Activated T-cell treated with anti-CD3 and anti-CD28 coated beads for 4 hours (primary cell): ENCODE results near the gene MGLL.

Experiments
- DNase-seq: peaks from one replicate; pipeline ENCODE4 v3.0.0-alpha.2; 2020

Gene MGLL

GRCh38 chr3:127787571-127788365 lies 34.5 kb downstream of the MGLL start:
- no peak for DNase-seq

GRCh38 chr3:127787071-127787490 lies 35.2 kb downstream of the MGLL start:
- no peak for DNase-seq

- DNase-seq, result no peak
Observed at GRCh38 chr3:127786353-127787070, 35.8 kb downstream of the MGLL start.

GRCh38 chr3:127785711-127786265 lies 36.5 kb downstream of the MGLL start:
- DNase-seq, result no peak

- DNase-seq, result no peak
Observed at GRCh38 chr3:127784865-127785710, 37.2 kb downstream of the MGLL start.

GRCh38 chr3:127784283-127784682 lies 38.0 kb downstream of the MGLL start:
- no peak for DNase-seq

- no peak for DNase-seq
Observed at GRCh38 chr3:127783642-127784160, 38.6 kb downstream of the MGLL start.

- no peak for DNase-seq
Observed at GRCh38 chr3:127783166-127783565, 39.1 kb downstream of the MGLL start.

- no peak for DNase-seq
Observed at GRCh38 chr3:127781411-127782001, 40.8 kb downstream of the MGLL start.

GRCh38 chr3:127780536-127781400 lies 41.5 kb downstream of the MGLL start:
- no peak for DNase-seq

- no peak for DNase-seq
Observed at GRCh38 chr3:127779747-127780146, 42.6 kb downstream of the MGLL start.

GRCh38 chr3:127777921-127778656 lies 44.2 kb downstream of the MGLL start:
- no peak for DNase-seq

- DNase-seq, result no peak
Observed at GRCh38 chr3:127777332-127777731, 45.0 kb downstream of the MGLL start.

GRCh38 chr3:127776347-127776746 lies 46.0 kb downstream of the MGLL start:
- DNase-seq, result no peak

- no peak for DNase-seq
Observed at GRCh38 chr3:127775398-127776109, 46.8 kb downstream of the MGLL start.

GRCh38 chr3:127774647-127775046 lies 47.7 kb downstream of the MGLL start:
- no peak for DNase-seq

- DNase-seq, result no peak
Observed at GRCh38 chr3:127773752-127774395, 48.4 kb downstream of the MGLL start.

- DNase-seq, result no peak
Observed at GRCh38 chr3:127772827-127773751, 49.2 kb downstream of the MGLL start.
